ENCODE results near the gene OTUD1. TPM values are rescaled to one million over a fixed set of nuclear protein-coding genes. Genes with fewer than 3 reads are reported as not detected.

OTUD1 gene
- total RNA-seq, 1 experiment from 2014 or later: 3.8 TPM

GRCh38 chr10:23421397-23421796, 17.5 kb upstream of the OTUD1 start:
- no peaks in the 10 kb centered on the region; a peak in 1 of 7 replicates for H3K36me3 Mint-ChIP-seq (ENCODE audit: insufficient read depth in 1 of 3, low read depth in 3 of 3)
- Histone ChIP-seq H3K79me1 (ENCODE audit: insufficient read depth, low read depth, low read length, poor library complexity, severe bottlenecking) (no peaks in the 10 kb centered on the region), H2BK120ac (ENCODE audit: low read depth, low read length, poor library complexity, severe bottlenecking) (no peak overlapping the region), H2BK15ac (ENCODE audit: low read depth, low read length) (no peak overlapping the region), H3K14ac (ENCODE audit: insufficient read depth, low read length) (no peak overlapping the region), H3K9me3 (ENCODE audit: control insufficient read depth, low read depth, low read length) (no peaks in the 10 kb centered on the region), H4K20me1 (ENCODE audit: control insufficient read depth, insufficient read depth, insufficient read length) (no peaks in the 10 kb centered on the region), H3K79me2 (ENCODE audit: insufficient read depth, low read length) (no peaks in the 10 kb centered on the region), H3K4ac (ENCODE audit: low read depth, low read length) (no peak overlapping the region), H3K56ac (ENCODE audit: insufficient read length, low read depth, low read length) (no peak overlapping the region), H2AFZ (ENCODE audit: low read length) (no peak overlapping the region), H3K4me1 (ENCODE audit: insufficient read depth, low read length) (peaks cover 6% of the 10 kb centered on the region; the same call in 1 of the 2 replicates), H2BK20ac (ENCODE audit: low read depth, low read length, poor library complexity, severe bottlenecking) (no peak overlapping the region), H4K91ac (ENCODE audit: insufficient read length, low read depth, low read length) (no peak overlapping the region), H3K23me2 (ENCODE audit: insufficient read length, low read depth, low read length, poor library complexity, severe bottlenecking) (no peaks in the 10 kb centered on the region), H4K8ac (replicated peaks; ENCODE audit: insufficient read length, low read depth, low read length) (no peak overlapping the region), H3K9ac (ENCODE audit: extremely low read depth, insufficient read length, low read length) (no peak overlapping the region), H3K27ac (ENCODE audit: insufficient read length, low read depth, low read length) (no peak overlapping the region), H3K4me2 (ENCODE audit: insufficient read depth, insufficient read length, low read length) (no peak overlapping the region), H2AK5ac (ENCODE audit: insufficient read length, low read length) (no peak overlapping the region), H2BK5ac (ENCODE audit: insufficient read length, low read length) (no peak overlapping the region), H3K18ac (ENCODE audit: insufficient read length, low read depth, low read length) (no peak overlapping the region), H3K27me3 (ENCODE audit: insufficient read depth, low read length) (no peaks in the 10 kb centered on the region), H3T11ph (ENCODE audit: low read length) (no peak overlapping the region), H4K5ac (ENCODE audit: insufficient read length, low read depth, low read length) (no peak overlapping the region), H3K23ac (ENCODE audit: insufficient read length, low read depth, low read length) (no peak overlapping the region), H2BK12ac (ENCODE audit: insufficient read length, low read depth, low read length) (no peak overlapping the region)
- peak overlapping the region in 1 of 3 experiments; percentile 13; a peak in 2 of 7 replicates for H3K27ac Mint-ChIP-seq
- no peaks in the 10 kb centered on the region; the same call in 1 of the 2 replicates for H3K27me3 Mint-ChIP-seq (ENCODE audit: low read depth)
- no peaks in the 10 kb centered on the region for H3K9me3 Mint-ChIP-seq
- DNase-seq: no peak
- no peak for TF ChIP-seq CTCF (conservative IDR thresholded peaks at IDR 0.05)
- peaks cover 24% of the 10 kb centered on the region in 2 experiments for H3K4me1 Mint-ChIP-seq
- H3K4me3 Mint-ChIP-seq: no peak overlapping the region
- no CpG with 5 or more reads among the region's 1 CpG for WGBS (ENCODE audit: extremely low coverage, insufficient read length, low lambda C conversion rate)
